Breast epithelium (tissue), 3 donors: ENCODE results near the gene OR3A3. TPM values are rescaled to one million over a fixed set of nuclear protein-coding genes. Genes with fewer than 3 reads are reported as not detected.

Experiments used
- total RNA-seq, 3 donors: library from RNA; depleted of rRNA; stranded (reverse); fragments of >200 nt; gene quantifications; one replicate each; pipeline ENCODE4 v1.1.0, GENCODE V29; 2016

The OR3A3 gene
- total RNA-seq, 3 donors from 2014 or later, result not detected

Other genes starting within 250 kb of the OR3A3 start
- not detected for gene OR1A2, start 213.9 kb upstream of the OR3A3 start, total RNA-seq
- gene OR1A1, start 203.7 kb upstream of the OR3A3 start, total RNA-seq, result not detected
- not detected for gene OR3A1, start 113.0 kb upstream of the OR3A3 start, total RNA-seq
- not detected for gene OR3A2, start 25.1 kb upstream of the OR3A3 start, total RNA-seq
- not detected for gene OR1E1, start 13.0 kb upstream of the OR3A3 start, total RNA-seq
- gene OR1E2, start 22.5 kb downstream of the OR3A3 start, total RNA-seq, result not detected
- gene SPATA22, start 60.4 kb downstream of the OR3A3 start, total RNA-seq, result under 1 TPM; 0.29 to 0.98 (median 0.80) TPM
- 1 to 10 TPM in 2 of 3 donors, under 1 TPM in 1; 0.98 to 3.8 (median 1.6) TPM for gene ASPA, start 64.6 kb downstream of the OR3A3 start, total RNA-seq
- 1 to 10 TPM in 2 of 3 donors, under 1 TPM in 1; 0.98 to 1.1 (median 1.0) TPM for gene TRPV3, start 146.4 kb downstream of the OR3A3 start, total RNA-seq
- 1 to 10 TPM; 4.9 to 5.9 (median 5.9) TPM for gene TRPV1, start 198.0 kb downstream of the OR3A3 start, total RNA-seq
- gene SHPK, start 224.9 kb downstream of the OR3A3 start, total RNA-seq, result 10 to 100 TPM in 2 of 3 donors, 1 to 10 TPM in 1; 9.5 to 17.4 (median 16.4) TPM
- gene CTNS, start 225.4 kb downstream of the OR3A3 start, total RNA-seq, result 10 to 100 TPM; 20.0 to 31.0 (median 20.1) TPM